Right lobe of liver (tissue), 6 donors: ENCODE results near the gene CDH23. TPM values are rescaled to one million over a fixed set of nuclear protein-coding genes. Genes with fewer than 3 reads are reported as not detected.

Experiments
- ATAC-seq, 4 donors: fragments of 200-7000 bp; cut with Tn5 transposase; one replicate each; pipeline ENCODE4 v1.9.1; 2020; ENCODE audit warnings: mild to moderate bottlenecking in 4 of 4, moderate library complexity in 4 of 4
- DNase-seq, 3 donors: peaks; one replicate each; pipeline ENCODE4 v3.0.0-alpha.2; 2020
- H3K27ac ChIP-seq, 3 donors: fragments of 200-600 bp; one replicate each; pipeline ENCODE4 v1.8.0; 2022
- H3K27me3 ChIP-seq, 2 donors: fragments of 200-600 bp; one replicate each; pipeline ENCODE4 v1.8.0; 2022
- H3K36me3 ChIP-seq, 4 donors: fragments of 200-600 bp; sonication (generic) in 1 of 4; one replicate each; pipeline versions ENCODE4 v1.5.1 to v1.8.0; 2017 to 2022; ENCODE audit warnings: control low read depth in 1 of 4
- H3K4me1 ChIP-seq, 4 donors: fragments of 200-600 bp; sonication (generic) in 1 of 4; one replicate each; pipeline versions ENCODE4 v1.5.1 to v1.8.0; 2017 to 2022; ENCODE audit warnings: control low read depth in 1 of 4
- H3K4me3 ChIP-seq, 3 donors: fragments of 200-600 bp; one replicate each; pipeline ENCODE4 v1.8.0; 2022
- H3K9me3 ChIP-seq, 4 donors: fragments of 200-600 bp; sonication (generic) in 1 of 4; one replicate each; pipeline versions ENCODE4 v1.5.1 to v1.8.0; 2017 to 2022; ENCODE audit warnings: control low read depth in 1 of 4
- POLR2A ChIP-seq: fragments of 450-650 bp; IDR thresholded peaks from one replicate; pipeline ENCODE4 v1.6.1; 2017; ENCODE audit warnings: antibody characterized with exemption, mild to moderate bottlenecking
- WGBS: methylation state at CpG from one replicate; pipeline ENCODE4 v1.1.6; 2018; ENCODE audit warnings: low coverage, low lambda C conversion rate; ENCODE audit not compliant: insufficient coverage; ENCODE audit errors: missing lambda C conversion rate; 5-methylcytosine and 5-hydroxymethylcytosine counted together
- intact Hi-C, 2 donors: fragments of 100-400 bp; cut with DNase I; formaldehyde crosslinking; loops; one replicate each; pipeline versions ENCODE4 v1.11.2 to v1.14.1; 2022
- total RNA-seq, 6 experiments: library from RNA; depleted of rRNA in 2 of 6; stranded (reverse); fragments of >200 nt in 2 of 6; fragmentation: NEBNext Ultra II Directional in 3 of 6; extraction: Animal tissue kit (Norgen Biotek cat#: 25700) in 3 of 6; gene quantifications; one replicate each; pipeline versions ENCODE4 v1.1.0 to v1.2.4, GENCODE V29; 2016 to 2023
- TF ChIP-seq, protein P1 (sequence below), 4 donors: fragments of 200-600 bp in 3 of 4; fragments of 450-650 bp in 1 of 4; IDR thresholded peaks; one replicate each; pipeline versions ENCODE4 v1.5.1 to v1.8.0; 2016 to 2022; ENCODE audit warnings: antibody characterized with exemption in 4 of 4, mild to moderate bottlenecking in 2 of 4
- donor health status: DM: no; HTN: yes; CAD: no.
- donor health status: DM: no; HTN: no; CAD: no.
- donor health status: DM: no; HTN: no; CAD: no.
- donor health status: DM: no; HTN: yes; CAD: no.
- donor health status: DM: no; HTN: yes; CAD: no.

CDH23 gene
- total RNA-seq, 6 experiments from 2014 or later, result 3.3 to 19.7 (median 6.3) TPM

DNA sequence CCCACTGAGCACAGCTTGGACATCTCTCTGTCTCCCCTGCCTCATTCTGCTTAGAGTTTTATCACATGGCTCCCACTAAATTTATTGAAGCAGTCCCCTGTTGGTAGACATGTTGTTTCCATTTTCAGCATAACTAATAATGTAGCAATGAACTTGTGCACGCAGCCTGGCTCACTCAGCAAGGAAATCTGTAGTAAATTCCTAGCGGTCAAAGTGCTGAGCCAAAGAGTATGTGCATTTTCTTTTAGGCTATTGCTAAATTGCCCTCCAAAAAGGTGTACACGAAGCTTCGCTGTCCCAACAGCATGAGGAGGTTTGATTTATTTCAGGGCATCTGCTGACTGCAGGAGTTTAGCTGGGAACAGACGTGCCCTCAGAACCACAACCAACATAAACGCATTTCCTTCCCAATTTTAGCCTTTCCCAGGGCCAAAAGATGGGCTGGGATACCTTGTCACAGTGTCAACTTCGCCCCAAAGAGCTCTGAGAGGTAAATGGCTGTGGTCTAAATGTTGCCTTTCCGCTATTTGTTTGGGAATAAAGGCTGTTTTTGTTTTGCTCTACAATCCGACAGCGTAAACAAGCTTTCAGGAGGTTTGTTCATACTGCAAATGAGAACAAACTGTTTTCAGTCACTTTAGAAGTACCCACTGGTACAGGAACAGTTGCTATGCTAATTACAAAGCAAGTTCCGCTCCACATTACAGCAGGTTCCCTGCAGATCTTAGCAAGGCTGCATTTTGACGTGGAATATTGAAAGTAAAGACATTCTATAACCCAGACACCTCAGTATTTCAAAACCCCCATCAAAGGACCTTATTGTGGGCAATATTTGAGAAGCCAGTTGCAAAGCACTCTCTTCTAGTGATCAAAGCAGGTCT is 359.8 kb downstream of the CDH23 start:
- 67% methylated on average over 9 of the region's 12 CpGs for WGBS
- Histone ChIP-seq H3K36me3 (no peaks in the 10 kb centered on the region), H3K4me1 (peaks cover 0 to 7% (median 0%) of the 10 kb centered on the region in 4 donors), H3K27ac (no peak overlapping the region), H3K27me3 (no peaks in the 10 kb centered on the region), H3K9me3 (no peaks in the 10 kb centered on the region), H3K4me3 (no peak overlapping the region)
- TF ChIP-seq POLR2A, result no peak
- TF ChIP-seq, protein P1, sequence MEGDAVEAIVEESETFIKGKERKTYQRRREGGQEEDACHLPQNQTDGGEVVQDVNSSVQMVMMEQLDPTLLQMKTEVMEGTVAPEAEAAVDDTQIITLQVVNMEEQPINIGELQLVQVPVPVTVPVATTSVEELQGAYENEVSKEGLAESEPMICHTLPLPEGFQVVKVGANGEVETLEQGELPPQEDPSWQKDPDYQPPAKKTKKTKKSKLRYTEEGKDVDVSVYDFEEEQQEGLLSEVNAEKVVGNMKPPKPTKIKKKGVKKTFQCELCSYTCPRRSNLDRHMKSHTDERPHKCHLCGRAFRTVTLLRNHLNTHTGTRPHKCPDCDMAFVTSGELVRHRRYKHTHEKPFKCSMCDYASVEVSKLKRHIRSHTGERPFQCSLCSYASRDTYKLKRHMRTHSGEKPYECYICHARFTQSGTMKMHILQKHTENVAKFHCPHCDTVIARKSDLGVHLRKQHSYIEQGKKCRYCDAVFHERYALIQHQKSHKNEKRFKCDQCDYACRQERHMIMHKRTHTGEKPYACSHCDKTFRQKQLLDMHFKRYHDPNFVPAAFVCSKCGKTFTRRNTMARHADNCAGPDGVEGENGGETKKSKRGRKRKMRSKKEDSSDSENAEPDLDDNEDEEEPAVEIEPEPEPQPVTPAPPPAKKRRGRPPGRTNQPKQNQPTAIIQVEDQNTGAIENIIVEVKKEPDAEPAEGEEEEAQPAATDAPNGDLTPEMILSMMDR (IDR thresholded peaks at IDR 0.05), result no peak
- DNase-seq (no peak), ATAC-seq (peak in 1 of 4 donors; percentile 11)
- intact Hi-C loops, result no loop called here

DNA sequence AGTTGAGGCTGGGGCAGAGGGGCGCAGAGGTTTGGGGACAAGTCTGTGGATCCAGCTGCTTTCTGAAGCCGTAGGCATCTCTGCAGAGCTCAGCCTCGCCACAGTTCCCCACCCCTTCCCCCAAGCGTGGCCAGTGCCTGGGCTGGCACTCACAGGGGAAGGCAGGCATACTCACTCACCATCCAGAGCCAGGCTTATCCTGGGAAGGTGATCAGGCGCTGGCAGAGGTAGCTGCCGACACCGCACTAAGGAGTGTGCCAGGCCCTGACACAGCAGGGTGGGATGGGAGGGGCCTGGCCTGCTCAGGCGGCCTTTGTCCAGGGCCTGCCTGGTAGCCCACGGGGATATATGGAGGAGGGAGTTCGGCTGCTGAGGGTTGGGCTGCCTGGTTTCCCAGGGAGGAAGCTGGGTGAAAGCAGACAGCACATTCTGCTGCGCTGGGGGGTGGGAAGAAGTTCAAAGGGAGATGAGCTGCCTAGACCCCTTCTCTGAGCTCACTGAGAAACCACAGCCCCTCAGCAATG is 360.7 kb downstream of the CDH23 start:
- WGBS, result no CpG with 5 or more reads among the region's 11 CpGs
- Histone ChIP-seq H3K4me1 (peaks cover 0 to 7% (median 0%) of the 10 kb centered on the region in 4 donors), H3K27me3 (no peaks in the 10 kb centered on the region), H3K27ac (peak overlapping the region in 1 of 3 donors; percentile 20), H3K36me3 (no peaks in the 10 kb centered on the region), H3K4me3 (no peak overlapping the region), H3K9me3 (no peaks in the 10 kb centered on the region)
- no peak for TF ChIP-seq POLR2A
- TF ChIP-seq, protein P1 (IDR thresholded peaks at IDR 0.05), result no peak
- intact Hi-C loops, result no loop called here
- ATAC-seq, result peak in 2 of 4 donors; percentile 4 to 11
- no peak for DNase-seq

DNA sequence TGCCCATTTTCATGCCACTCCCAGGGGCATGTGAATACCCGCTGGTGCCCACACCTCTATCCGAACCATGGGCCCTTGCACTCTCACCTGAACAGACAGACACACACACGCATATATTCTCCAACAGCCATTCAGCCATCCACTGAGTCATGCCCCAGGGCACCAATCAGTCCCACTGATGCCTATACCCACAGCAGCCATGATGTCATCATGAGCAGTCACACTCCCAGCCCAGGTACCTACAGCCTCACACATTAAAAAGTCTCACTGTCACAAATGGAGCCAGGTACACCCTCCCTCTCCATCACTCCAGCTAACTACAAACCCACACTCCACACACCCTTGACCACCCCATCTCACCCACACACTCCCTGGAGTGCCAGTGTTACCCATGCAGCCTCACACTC is 364.4 kb downstream of the CDH23 start:
- Histone ChIP-seq H3K4me1 (no peaks in the 10 kb centered on the region), H3K4me3 (no peak overlapping the region), H3K9me3 (no peaks in the 10 kb centered on the region), H3K27ac (no peak overlapping the region), H3K27me3 (no peaks in the 10 kb centered on the region), H3K36me3 (no peaks in the 10 kb centered on the region)
- no peak for DNase-seq
- 100% methylated on average over 3 of the region's 3 CpGs for WGBS
- ATAC-seq, result no peak
- intact Hi-C loops, result no loop called here
- no peak for TF ChIP-seq POLR2A
- TF ChIP-seq, protein P1 (IDR thresholded peaks at IDR 0.05), result no peak

DNA sequence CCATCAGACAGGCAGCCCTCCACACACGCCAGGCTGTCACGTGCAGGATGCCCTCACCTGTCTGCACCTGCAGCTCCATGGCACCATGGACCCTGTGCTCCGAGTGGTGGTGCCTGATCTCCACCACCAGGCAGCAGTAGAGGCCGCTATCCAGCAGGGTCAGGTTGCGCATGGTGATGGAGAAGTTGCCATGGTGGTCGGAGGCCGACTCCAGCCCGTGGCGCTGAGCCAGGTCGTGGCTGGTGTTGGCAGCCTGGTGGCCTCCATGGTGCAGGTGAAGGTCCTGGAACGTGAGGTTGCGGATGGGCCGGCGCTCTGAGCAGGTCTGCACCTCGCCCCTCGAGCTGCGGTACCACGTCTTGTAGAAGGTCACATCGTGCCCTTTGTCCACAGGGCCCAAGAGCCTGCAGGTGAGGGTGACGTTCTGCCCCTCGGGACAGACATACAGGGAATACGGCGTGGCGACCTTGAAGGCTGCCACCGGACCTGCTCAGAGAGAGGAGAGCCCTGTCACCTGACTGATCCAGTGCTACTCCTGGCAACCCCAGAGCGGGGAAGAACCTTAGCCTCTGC is 364.9 kb downstream of the CDH23 start:
- Histone ChIP-seq H3K9me3 (no peaks in the 10 kb centered on the region), H3K27ac (no peak overlapping the region), H3K27me3 (no peaks in the 10 kb centered on the region), H3K4me1 (peaks cover 0 to 1% (median 0%) of the 10 kb centered on the region in 4 donors), H3K4me3 (no peak overlapping the region), H3K36me3 (no peaks in the 10 kb centered on the region)
- TF ChIP-seq, protein P1 (IDR thresholded peaks at IDR 0.05), result no peak
- TF ChIP-seq POLR2A, result no peak
- DNase-seq (no peak), ATAC-seq (no peak)
- intact Hi-C loops, result no loop called here
- WGBS, result 89% methylated on average over 3 of the region's 26 CpGs
